GM12873 (cell line): ENCODE data around the gene RHBDL1.

Experiments used
- TF ChIP-seq, protein P1 (sequence below): IDR thresholded peaks from 2 replicates; pipeline ENCODE4 v1.5.1; 2012; ENCODE audit warnings: low read depth, mild to moderate bottlenecking, moderate library complexity, low read length, control low read depth; ENCODE audit not compliant: insufficient read depth; ENCODE audit errors: missing control alignments

RHBDL1 gene

DNA sequence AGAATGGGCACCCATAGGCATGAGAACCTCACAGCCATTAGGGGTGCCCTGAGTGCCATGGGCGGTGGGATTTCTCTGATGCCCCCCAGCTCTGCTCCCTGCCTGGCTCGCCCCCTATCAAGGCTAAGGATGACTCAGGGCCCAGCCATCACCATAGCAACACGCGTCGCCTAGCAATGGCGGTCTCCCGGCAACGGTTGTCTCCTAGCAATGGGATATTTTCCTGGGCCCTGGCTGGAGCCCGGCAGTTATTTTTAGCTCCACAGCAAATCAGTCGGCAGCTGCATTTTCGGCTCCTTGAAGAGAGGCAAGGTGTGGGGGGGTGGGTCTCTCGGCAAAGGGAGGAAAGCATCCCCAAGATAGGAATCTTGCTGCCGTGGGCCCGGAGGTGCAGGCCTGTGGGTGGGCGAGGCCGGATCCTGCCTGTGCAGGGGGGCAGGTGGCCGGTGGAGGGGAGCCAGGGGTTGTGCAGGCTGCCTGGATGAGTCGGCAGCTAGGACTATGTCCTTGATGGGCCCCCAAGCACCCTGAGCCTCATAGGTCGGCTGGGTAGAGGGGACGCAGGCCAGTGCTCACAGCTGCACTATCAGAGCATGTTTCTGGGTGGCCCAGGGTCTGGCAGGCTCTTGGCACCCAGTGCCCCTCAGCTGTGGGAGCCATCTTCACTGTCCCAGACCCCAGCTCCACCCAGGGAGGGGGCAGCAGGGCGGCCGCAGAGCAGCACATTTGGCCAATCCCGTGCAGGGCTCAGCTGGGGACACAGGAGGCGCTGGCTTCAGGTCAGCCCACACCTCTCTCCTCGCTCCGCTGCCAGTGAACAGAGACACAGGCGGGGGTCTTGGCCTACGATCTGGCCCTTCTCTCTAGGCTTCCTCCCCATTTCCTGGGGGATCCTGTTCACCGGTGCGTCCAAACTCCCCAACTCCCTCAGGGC lies 34.4 kb downstream of the RHBDL1 start:
- TF ChIP-seq, protein P1, sequence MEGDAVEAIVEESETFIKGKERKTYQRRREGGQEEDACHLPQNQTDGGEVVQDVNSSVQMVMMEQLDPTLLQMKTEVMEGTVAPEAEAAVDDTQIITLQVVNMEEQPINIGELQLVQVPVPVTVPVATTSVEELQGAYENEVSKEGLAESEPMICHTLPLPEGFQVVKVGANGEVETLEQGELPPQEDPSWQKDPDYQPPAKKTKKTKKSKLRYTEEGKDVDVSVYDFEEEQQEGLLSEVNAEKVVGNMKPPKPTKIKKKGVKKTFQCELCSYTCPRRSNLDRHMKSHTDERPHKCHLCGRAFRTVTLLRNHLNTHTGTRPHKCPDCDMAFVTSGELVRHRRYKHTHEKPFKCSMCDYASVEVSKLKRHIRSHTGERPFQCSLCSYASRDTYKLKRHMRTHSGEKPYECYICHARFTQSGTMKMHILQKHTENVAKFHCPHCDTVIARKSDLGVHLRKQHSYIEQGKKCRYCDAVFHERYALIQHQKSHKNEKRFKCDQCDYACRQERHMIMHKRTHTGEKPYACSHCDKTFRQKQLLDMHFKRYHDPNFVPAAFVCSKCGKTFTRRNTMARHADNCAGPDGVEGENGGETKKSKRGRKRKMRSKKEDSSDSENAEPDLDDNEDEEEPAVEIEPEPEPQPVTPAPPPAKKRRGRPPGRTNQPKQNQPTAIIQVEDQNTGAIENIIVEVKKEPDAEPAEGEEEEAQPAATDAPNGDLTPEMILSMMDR = peak; percentile 2

DNA sequence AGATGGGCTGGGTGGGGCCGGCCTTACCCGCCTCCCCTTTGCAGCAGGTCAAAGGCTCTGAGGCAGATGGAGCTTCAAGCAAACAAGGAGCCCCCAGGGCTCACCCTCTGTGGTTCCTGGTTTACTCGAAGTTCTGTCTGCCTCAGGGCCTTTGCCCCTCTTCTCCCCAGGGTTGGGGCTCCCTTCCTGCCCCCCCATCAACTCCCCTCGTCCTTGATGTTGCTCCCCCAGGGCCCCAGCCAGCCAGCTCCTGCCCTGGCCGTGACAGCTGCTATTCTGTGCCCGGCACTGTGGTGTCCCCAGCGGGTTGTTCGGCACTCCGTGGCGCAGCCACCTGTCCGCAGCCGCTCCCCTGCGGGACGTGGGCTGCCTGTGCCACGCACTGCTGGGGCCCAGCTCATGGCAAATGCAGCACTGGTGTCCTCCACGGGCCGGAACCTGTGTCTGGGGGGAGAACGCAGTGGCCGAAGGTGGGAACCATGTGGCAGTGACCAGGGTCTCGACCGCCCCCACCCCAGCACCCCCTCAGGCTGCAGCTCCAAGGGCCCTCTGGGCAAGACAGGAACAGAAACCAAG lies 35.1 kb downstream of the RHBDL1 start:
- TF ChIP-seq, protein P1 = no peak

DNA sequence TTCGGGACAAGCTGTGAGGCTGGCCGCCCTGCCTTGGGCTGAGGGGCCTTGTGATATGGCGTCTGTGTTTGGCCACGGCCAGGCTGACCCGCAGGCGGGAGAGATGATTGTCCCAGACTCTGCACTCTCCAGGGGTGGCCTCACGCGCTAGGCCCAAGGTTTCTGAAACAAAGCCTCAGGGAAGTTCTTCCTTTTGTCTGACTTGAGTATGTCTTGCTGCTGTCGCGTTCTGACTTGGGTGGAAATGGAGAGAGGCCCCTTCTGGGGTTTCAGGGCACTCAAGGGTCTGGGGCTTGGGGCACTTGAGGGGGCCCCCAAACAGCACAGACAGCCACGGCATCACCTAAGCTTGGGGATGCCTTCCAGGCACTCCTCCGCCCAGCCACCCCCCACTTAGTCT lies 35.6 kb downstream of the RHBDL1 start:
- TF ChIP-seq, protein P1 = no peak

DNA sequence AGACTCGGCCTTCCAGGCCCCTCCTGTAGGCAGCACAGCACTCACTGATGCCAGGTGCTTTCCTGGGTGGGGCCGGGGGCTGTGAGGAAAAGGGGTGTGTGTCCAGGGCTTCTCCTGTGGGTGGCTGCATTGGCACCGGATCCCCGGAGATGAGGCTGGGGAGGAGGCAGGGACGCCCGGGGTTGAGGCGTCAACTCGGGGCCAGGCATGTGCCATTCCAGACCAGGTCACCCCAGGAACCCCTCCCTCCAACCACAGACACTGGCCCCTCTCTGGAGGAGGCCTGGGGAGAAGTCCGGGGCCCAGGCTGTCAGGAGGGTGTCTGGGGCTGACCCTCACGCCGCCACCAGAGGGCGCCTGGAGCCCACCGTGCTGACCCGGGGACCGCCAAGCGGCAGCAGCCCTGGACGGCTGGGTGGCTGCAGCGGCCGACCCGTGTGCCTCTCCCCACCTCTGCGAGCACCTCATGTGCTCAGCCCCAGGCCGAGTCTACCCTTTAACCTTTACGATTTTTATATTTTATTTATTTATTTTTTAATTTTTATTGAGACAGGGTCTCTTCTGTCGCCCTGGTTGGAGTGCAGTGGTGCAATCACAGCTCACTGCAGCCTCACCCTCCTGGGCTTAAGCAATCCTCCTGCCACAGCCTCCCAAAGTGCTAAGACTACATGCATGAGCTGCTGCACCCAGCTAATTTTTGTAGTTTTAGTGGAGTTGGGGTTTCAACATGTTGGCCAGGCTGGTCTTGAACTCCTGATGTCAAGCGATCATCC lies 36.3 kb downstream of the RHBDL1 start:
- TF ChIP-seq, protein P1 = peak; percentile 95

DNA sequence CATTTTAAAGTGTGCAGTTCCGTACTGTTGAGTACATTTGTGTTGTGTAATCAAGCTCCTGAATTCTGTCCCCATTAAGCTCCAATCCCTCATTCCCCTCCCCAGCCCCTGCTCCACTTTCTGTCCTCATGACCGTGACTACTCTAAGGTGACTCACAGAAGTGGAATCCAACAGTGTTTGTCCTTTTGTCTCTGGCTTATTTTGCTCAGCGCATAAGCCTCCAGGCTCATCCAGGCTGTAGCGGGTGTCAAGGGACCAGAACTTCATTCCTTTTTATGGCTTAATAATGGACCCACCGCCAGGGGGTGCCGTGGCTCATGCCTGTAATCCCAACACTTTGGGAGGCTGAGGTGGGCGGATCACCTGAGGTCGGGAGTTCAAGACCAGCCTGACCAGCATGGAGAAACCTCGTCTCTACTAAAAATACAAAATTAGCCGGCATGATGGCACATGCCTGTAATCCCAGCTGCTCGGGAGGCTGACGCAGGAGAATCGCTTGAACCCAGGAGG lies 37.3 kb downstream of the RHBDL1 start:
- TF ChIP-seq, protein P1 = peak; percentile 53

DNA sequence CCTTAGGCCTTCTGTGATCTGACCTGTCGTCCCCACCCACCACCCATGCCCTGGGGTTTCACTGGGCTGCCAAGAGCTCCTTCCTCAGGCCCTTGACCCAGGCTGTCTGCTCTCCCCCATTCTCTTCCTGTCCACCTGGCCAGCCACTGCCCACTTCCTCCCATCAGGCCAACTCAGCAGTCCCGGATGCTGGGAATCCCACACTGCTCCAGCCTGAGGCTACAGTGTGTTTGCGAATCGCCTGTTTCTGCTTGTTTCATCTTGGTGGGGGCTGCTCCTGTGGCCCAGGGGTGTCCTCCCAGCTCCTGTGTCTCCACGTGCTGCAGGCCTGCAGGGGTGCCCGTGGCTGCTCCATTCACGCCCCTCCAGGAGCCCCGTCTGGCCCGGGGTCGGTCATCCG lies 38.6 kb downstream of the RHBDL1 start:
- TF ChIP-seq, protein P1 = no peak
